ENCODE results near the gene RPL41.
A peak's percentile ranks its signal among the peaks of the same experiment; 100 is the strongest.
"Not testable (repeated sequence)": the region's sequence is repeated elsewhere in the genome, so short reads cannot be mapped to it uniquely, and the experiment has no call there.

The RPL41 gene

GRCh38 chr12:56129206-56129941 is 12.9 kb downstream of the RPL41 start:
- peak; percentile 87 for DNase-seq

DNA sequence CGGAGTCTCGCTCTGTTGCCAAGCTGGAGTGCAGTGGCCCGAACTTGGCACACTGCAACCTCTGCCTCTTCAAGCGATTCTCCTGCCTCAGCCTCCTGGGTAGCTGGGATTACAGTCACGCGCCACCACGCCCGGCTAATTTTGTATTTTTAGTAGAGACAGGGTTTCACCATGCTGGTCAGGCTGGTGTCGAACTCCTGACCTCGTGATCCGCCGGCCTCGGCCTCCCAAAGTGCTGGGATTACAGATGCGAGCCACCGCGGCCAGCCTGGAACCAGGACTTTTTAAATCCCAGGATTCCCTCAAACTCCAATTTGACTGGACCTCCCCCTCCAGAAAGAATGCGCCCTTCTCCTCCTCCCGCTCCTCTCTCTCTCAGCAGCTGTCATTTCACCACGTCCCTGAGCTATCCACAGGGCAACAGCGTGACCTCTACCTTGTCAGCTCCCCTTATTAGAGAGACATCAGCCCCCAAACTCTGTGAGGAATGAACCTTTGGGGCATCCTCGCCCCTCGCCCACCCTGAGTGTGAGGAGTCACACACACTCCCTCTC is 13.6 kb downstream of the RPL41 start:
- DNase-seq: no peak

- DNase-seq: no peak
These were observed 14.4 kb downstream of the RPL41 start for GRCh38 chr12:56130876-56131275.

- DNase-seq: no peak
These were observed 18.5 kb downstream of the RPL41 start for GRCh38 chr12:56134897-56135296.

DNA sequence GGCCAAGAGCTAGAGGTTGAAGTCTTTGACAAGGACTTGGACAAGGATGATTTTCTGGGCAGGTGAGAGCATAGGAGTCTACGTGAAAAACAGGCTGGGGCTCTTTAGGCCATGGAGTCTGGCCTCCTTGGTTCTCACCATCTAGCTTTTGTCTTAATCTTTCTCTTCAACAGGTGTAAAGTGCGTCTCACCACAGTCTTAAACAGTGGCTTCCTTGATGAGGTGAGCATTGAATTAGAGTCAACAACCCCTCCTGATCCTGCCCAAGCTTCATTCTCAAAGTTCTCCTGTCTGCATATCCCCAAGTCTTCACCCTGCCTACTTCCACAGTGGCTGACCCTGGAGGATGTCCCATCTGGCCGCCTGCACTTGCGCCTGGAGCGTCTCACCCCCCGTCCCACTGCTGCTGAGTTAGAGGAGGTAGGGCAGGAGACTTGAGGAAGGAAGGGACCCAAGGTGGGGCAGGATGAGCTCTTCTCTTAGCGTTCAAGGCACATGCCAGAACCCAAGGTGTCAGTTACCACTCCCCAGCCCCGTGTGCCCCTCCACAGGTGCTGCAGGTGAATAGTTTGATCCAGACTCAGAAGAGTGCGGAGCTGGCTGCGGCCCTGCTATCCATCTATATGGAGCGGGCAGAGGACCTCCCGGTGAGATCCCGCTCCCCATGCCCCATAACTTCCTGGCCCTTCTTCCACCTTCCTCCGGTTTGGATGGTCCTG is 21.6 kb downstream of the RPL41 start:
- DNase-seq: no peak

- no peak for DNase-seq
These were observed 25.7 kb downstream of the RPL41 start for GRCh38 chr12:56141946-56142784.

DNA sequence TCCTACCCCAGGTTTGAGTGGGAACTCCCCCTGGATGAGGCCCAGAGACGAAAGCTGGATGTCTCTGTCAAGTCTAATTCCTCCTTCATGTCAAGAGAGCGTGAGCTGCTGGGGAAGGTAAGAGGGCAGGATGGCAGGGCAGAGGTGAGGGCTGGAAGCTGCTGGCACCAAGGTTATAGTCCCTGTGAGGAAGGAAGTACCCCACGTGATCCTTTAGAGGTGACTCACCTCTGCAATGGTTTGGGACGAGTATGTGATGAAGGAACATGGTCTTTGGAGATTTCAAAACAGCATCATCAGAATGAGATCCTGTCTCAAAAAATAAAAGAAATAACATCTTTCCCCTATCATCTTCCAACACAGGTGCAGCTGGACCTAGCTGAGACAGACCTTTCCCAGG is 26.8 kb downstream of the RPL41 start:
- peak; percentile 28 for DNase-seq

GRCh38 chr12:56143870-56144269 is 27.4 kb downstream of the RPL41 start:
- DNase-seq: no peak

DNA sequence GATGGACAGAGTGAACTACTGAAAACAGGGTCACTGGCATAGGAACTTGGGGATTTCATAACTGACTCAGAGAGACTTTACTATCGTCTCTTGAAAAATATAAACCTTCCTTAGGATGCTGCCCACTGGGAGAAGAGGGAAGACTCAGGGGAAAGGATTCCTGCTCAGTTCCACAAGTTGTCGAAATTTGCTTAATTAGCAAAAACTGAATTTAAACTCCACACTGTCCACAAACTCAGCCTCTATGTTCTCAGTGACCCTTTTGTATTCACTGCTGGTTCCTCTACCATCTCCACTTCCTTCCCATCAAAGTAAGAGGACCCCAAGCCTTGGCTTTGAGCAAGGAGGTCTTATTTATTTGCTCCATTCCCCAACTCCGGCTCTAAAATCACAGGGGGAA is 28.8 kb downstream of the RPL41 start:
- DNase-seq: no peak

- no peak for DNase-seq
These were observed 30.3 kb downstream of the RPL41 start for GRCh38 chr12:56146492-56147460.

DNA sequence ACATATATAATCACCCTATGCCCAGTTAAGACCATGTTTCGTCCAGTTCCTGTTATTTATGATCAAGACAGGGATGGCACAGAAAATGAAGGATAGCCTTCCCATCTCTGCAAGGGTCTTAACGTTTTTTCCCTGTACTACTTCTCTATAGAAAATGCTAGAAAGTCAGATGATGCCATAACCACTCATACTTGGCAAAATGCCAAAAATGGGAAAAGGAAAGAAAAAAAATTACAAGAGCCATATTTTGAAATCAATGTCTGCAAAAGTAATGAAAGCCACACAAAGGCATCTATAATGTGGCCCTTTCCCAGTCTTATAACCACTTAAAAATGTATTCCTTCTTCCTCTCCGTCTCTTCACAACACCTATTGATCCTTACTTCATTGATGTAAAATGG is 34.1 kb downstream of the RPL41 start:
- DNase-seq: peak; percentile 25

- peak; percentile 71 for DNase-seq
These were observed 35.3 kb downstream of the RPL41 start for GRCh38 chr12:56151672-56152131.

DNA sequence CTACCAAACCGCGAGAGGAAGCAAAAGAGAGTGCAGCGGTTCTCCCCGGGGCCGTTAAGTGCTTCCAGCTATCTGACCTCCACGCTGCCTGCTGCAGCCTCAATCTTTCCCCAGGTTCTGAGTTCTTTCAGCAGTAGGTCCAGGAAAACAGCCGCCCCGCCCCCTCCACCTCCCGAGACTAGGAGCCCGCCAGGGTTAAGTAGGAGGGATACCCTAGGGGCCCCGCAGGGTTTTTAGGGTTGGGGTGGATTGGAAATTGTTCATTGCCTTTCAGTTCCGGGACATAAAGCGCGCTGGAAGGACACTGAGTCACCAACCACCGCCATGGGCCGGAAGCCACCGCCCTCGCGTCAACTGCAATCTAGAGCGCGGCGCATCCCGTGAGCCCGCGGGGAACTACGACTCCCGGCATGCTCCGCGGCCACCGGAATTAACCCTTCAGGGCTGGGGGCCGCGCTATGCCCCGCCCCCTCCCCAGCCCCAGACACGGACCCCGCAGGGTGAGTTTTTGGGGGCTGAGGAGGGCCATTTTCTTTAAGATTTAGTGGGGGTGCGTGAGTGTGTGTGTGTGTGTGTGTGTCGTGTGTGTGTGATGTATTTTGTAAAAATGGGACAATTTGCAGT is 35.8 kb downstream of the RPL41 start, which contains the start of gene MYL6B:
Gene MYL6B, plus strand, starts transcription at position 456 of the 624 bp plus-strand sequence. CDS start 1,332 bp downstream, outside the sequence.
- DNase-seq: peak; percentile 90

GRCh38 chr12:56152756-56153677 is 36.6 kb downstream of the RPL41 start:
- DNase-seq: no peak

DNA sequence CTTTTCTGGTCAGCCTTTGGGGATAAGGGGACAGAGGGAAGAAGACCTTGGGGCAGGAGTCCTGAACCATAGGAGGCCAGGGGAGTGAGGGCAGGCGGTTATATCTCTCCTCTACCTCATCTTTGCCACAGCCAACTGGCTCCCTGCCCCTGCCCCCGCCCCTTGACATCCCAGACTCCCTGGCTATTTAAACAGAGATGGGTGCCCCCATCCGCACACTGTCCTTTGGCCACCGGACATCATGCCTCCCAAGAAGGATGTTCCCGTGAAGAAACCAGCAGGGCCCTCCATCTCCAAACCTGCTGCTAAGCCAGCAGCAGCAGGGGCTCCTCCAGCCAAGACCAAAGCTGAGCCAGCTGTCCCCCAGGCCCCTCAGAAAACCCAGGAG is 37.2 kb downstream of the RPL41 start:
- no peak for DNase-seq

DNA sequence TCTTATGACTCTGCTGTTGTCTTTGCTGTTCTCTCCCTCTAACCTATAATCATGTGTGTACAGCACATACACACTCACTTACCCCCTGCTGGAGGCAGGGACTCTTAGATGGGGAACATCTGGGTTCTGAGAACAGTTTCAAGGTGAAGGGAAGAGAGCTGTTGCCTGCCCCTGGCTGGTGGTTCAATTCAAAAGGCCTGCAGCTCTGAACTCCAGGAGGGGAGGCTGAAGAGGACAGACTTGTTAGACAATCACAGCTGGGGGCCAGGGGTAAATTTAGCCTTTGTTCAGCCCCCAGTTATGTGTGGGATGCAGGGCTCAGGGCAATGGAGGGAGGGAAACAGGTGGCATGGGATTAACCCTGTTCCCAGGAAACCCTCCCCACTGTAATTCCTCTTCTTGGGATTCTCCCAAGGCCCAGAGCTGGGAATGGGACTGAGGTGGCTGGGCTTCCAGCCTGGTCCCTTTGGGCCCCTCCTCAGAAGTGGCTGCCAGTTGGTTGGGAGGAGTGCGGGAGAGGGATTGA is 37.9 kb downstream of the RPL41 start:
- DNase-seq: no peak

GRCh38 chr12:56154818-56155217 is 38.4 kb downstream of the RPL41 start:
- no peak for DNase-seq

DNA sequence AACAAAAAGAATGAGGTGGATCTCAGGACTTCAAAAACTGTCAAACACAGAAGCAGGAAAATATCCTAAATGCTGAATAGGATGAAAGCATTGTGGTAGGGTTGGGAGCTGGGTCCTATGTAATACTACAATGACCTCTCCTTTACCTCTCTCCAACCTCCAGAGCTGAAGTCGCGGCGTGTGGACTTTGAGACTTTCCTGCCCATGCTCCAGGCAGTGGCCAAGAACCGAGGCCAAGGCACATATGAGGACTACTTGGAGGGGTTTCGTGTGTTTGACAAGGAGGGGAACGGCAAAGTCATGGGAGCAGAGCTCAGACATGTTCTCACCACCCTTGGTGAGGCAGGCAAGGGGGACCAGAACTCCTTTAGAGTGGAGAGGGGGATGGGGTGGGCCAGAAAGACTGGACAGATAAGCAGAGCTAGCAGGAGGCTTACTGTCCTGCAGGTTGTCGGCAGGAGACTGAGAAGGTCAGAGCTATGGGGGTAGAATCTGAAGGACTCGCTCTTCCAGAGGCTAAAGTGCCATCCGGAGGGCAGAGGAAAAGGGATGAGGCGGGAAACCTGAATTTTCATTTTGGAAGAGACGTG is 38.9 kb downstream of the RPL41 start:
- no peak for DNase-seq

DNA sequence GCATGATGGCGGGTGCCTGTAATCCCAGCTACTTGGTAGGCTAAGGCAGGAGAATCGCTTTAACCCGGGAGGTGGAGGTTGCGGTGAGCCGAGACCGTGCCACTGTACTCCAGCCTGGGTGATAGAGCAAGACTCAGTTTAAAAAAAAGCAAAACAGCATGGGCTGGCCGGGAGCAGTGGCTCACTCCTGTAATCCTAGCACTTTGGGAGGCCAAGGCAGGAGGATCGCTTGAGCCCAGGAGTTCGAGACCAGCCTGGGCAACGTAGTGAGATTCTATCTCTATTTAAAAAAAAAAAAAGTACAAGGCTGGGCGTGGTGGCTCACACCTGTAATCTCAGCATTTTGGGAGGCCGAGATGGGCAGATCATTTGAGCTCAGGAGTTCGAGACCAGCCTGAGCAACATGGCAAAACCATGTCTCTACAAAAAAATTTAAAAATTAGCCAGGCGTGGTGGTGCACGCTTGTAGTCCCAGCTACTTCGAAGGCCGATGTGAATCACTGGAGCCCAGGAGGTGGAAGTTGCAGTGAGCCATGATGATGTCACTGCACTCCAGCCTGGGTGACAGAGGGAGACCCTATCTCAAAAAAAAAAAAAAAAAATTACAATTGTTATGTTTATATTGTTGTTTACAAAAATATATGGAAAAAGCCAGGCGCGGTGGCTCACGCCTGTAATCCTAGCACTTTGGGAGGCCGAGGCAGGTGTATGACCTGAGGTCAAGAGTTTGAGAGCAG is 40.2 kb downstream of the RPL41 start:
- DNase-seq: not testable (repeated sequence)
